HUES6 (cell line): ENCODE results near the gene ZNF276.
"Not testable (repeated sequence)": the region's sequence is repeated elsewhere in the genome, so short reads cannot be mapped to it uniquely, and the experiment has no call there.

Experiments used
- H3K27ac ChIP-seq: 2 replicates; pipeline ENCODE4 v1.7.0; 2013; ENCODE audit warnings: low read depth, mild to moderate bottlenecking, low read length, inconsistent platforms
- H3K27me3 ChIP-seq: 2 replicates; pipeline ENCODE4 v1.6.1; 2013; ENCODE audit warnings: low read length; ENCODE audit not compliant: control insufficient read depth, insufficient read depth
- H3K36me3 ChIP-seq: 2 replicates; pipeline ENCODE4 v1.6.1; 2013; ENCODE audit warnings: low read length; ENCODE audit not compliant: control insufficient read depth, insufficient read depth
- H3K4me1 ChIP-seq: 2 replicates; pipeline ENCODE4 v1.6.1; 2013; ENCODE audit warnings: low read length; ENCODE audit not compliant: control insufficient read depth, insufficient read depth
- H3K4me3 ChIP-seq: 2 replicates; pipeline ENCODE4 v1.5.1; 2013; ENCODE audit warnings: low read depth, low read length
- H3K9ac ChIP-seq: one replicate; pipeline ENCODE4 v1.6.1; 2013; ENCODE audit warnings: mild to moderate bottlenecking, low read length
- H3K9me3 ChIP-seq: 2 replicates; pipeline ENCODE4 v1.6.1; 2013; ENCODE audit warnings: low read depth, low read length; ENCODE audit not compliant: control insufficient read depth, insufficient read depth

Gene ZNF276

GRCh38 chr16:89746043-89746442 is 24.7 kb downstream of the ZNF276 start:
- no peak overlapping the region for H3K27ac ChIP-seq
- no peaks in the 10 kb centered on the region for H3K4me1 ChIP-seq
- H3K27me3 ChIP-seq: no peaks in the 10 kb centered on the region
- H3K4me3 ChIP-seq: no peak overlapping the region
- no peak overlapping the region for H3K9ac ChIP-seq
- H3K9me3 ChIP-seq: no peaks in the 10 kb centered on the region
- peaks cover 94% of the 10 kb centered on the region for H3K36me3 ChIP-seq

- H3K4me1 ChIP-seq: no peaks in the 10 kb centered on the region
- H3K9ac ChIP-seq: no peak overlapping the region
- H3K36me3 ChIP-seq: peaks cover 90% of the 10 kb centered on the region
- H3K27me3 ChIP-seq: no peaks in the 10 kb centered on the region
- no peak overlapping the region for H3K4me3 ChIP-seq
- no peaks in the 10 kb centered on the region for H3K9me3 ChIP-seq
- H3K27ac ChIP-seq: no peak overlapping the region
Observed at GRCh38 chr16:89748076-89748475, 26.7 kb downstream of the ZNF276 start.

DNA sequence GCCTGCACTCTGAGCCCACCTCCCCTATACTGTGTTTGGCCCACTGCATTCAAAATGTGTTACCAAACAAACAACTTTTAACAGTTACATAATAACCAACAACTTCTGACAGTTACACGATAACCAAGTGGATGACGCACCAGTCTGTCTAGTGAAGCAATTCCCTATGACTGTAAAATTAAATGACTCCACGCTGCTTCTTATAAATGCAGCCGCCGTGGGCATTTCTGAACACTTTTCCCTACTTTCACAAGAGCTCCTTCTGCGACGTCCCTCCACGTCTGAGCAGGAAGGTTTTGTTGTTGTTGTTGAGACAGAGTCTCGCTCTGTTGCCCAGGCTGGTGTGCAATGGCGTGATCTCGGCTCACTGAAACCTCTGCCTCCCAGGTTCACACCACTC is 27.6 kb downstream of the ZNF276 start:
- Histone ChIP-seq H3K27ac (no peak overlapping the region), H3K4me3 (no peak overlapping the region), H3K4me1 (no peaks in the 10 kb centered on the region), H3K36me3 (peaks cover 87% of the 10 kb centered on the region), H3K27me3 (no peaks in the 10 kb centered on the region), H3K9me3 (no peaks in the 10 kb centered on the region), H3K9ac (no peak overlapping the region)

DNA sequence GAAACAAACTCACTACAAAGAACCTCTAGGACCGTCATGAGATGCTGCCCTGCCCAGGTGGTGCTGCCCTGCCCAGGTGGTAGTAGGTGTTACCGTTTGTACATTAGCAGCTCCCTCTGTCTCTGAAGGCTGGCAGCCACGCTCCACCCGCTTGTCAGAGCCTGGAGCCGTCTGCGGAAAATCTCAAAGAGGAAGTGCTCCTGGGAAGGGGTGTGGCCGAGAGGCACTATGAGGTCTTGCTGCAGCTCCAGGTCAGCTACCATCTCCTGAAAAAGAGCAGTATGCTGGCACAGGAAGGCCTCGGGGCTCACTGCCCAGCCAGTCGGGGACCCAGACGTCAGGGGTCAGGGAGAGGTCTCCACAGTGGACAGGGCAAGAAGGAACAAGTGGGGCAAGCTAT is 28.3 kb downstream of the ZNF276 start:
- H3K27me3 ChIP-seq: no peaks in the 10 kb centered on the region
- H3K36me3 ChIP-seq: peaks cover 82% of the 10 kb centered on the region
- no peak overlapping the region for H3K27ac ChIP-seq
- H3K4me1 ChIP-seq: no peaks in the 10 kb centered on the region
- H3K9ac ChIP-seq: no peak overlapping the region
- H3K9me3 ChIP-seq: no peaks in the 10 kb centered on the region
- H3K4me3 ChIP-seq: no peak overlapping the region

DNA sequence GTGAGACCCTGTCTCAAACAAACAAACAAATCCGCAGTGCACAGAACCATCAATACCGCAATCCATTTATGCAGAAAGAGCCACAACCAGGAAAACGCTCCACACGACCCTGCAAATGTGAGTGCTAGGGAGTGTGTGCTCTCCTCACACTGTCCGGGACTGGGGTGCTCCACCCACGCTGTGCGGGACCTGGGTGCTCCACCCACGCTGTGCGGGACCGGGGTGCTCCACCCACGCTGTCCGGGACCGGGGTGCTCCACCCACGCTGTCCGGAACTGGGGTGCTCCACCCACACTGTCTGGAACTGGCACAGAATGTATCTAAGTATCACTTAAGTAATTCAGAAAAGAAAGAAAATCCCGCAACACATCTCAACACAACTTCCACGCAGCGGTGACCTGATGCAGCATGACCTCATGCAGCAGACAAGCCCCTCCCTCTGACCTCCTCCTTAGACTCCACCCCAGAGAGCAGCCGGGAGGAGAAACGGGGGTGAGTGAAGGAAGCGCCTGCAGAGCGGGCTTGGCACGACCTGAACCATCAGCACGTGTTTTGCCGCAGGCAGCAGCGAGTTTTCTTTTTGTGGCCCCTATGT is 38.5 kb downstream of the ZNF276 start:
- H3K9ac ChIP-seq: no peak overlapping the region
- no peaks in the 10 kb centered on the region for H3K9me3 ChIP-seq
- peaks cover 92% of the 10 kb centered on the region for H3K36me3 ChIP-seq

GRCh38 chr16:89761304-89761922 is 40.1 kb downstream of the ZNF276 start:
- H3K4me1 ChIP-seq: no peaks in the 10 kb centered on the region
- no peak overlapping the region for H3K9ac ChIP-seq
- H3K9me3 ChIP-seq: no peaks in the 10 kb centered on the region
- H3K4me3 ChIP-seq: no peak overlapping the region
- no peaks in the 10 kb centered on the region for H3K27me3 ChIP-seq
- H3K36me3 ChIP-seq: peaks cover 92% of the 10 kb centered on the region
- no peak overlapping the region for H3K27ac ChIP-seq

More for the DNA sequence above, 38.5 kb downstream of the ZNF276 start:
- Histone ChIP-seq H3K27ac (no peak overlapping the region), H3K27me3 (no peaks in the 10 kb centered on the region), H3K4me1 (no peaks in the 10 kb centered on the region), H3K4me3 (no peak overlapping the region)

- Histone ChIP-seq H3K27me3 (no peaks in the 10 kb centered on the region), H3K4me3 (no peak overlapping the region), H3K9me3 (no peaks in the 10 kb centered on the region), H3K27ac (no peak overlapping the region), H3K4me1 (no peaks in the 10 kb centered on the region), H3K9ac (no peak overlapping the region), H3K36me3 (peaks cover 93% of the 10 kb centered on the region)
Observed at GRCh38 chr16:89764711-89765201, 43.4 kb downstream of the ZNF276 start.

DNA sequence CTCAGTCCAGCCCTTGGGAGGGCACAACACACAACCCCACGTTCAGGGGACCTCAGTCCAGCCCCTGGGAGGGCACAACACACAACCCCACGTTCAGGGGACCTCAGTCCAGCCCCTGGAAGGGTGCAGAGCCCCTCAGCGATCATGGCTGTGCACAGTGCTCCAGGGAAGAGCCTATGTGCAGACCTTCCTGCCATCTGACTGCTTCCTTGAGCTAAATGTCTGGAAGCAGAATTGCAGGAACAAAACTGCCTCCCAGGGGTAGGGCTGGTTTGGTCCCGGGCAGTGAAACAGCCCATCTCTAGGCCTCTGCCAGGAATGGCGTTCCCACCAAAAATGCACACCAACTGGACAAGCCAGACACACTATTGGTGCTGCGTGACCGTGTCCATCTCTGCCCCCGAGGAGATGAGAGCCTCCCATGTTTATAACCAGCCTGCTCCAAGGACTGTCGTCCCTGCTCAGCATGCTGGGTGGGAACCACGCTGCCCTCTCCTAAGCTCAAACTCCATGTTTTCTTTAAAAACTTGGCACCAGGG is 44.0 kb downstream of the ZNF276 start:
- no peaks in the 10 kb centered on the region for H3K9me3 ChIP-seq
- no peak overlapping the region for H3K27ac ChIP-seq
- no peak overlapping the region for H3K9ac ChIP-seq
- peaks cover 93% of the 10 kb centered on the region for H3K36me3 ChIP-seq
- no peak overlapping the region for H3K4me3 ChIP-seq
- H3K4me1 ChIP-seq: no peaks in the 10 kb centered on the region
- H3K27me3 ChIP-seq: no peaks in the 10 kb centered on the region

DNA sequence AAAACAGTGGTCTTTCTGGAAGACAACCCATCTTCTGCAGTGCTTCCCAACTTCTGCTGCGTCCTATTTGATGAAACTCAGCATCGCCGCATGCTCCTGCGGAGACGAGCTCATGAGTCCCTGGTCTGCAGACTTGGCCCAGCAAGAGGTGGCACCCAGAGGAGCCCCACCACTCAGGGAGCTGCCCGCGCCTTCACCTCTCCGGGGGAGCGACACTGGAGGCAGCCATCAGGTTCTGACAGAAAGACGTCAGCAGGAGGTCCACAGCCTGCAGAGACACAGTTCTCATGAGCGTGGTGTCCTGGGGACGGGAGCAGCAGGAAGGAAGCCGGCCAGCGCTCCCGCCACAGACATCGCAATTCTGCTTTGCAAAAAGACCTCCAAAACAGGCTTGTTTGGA is 49.0 kb downstream of the ZNF276 start:
- no peaks in the 10 kb centered on the region for H3K27me3 ChIP-seq
- peaks cover 93% of the 10 kb centered on the region for H3K36me3 ChIP-seq
- H3K4me3 ChIP-seq: no peak overlapping the region
- H3K4me1 ChIP-seq: no peaks in the 10 kb centered on the region
- no peaks in the 10 kb centered on the region for H3K9me3 ChIP-seq
- H3K27ac ChIP-seq: no peak overlapping the region
- H3K9ac ChIP-seq: no peak overlapping the region

- peaks cover 4% of the 10 kb centered on the region; the same call in 1 of the 2 replicates for H3K4me1 ChIP-seq
- H3K36me3 ChIP-seq: peaks cover 88% of the 10 kb centered on the region
- H3K27me3 ChIP-seq: no peaks in the 10 kb centered on the region
- H3K9me3 ChIP-seq: no peaks in the 10 kb centered on the region
- no peak overlapping the region for H3K4me3 ChIP-seq
- no peak overlapping the region for H3K9ac ChIP-seq
- H3K27ac ChIP-seq: no peak overlapping the region
Observed at GRCh38 chr16:89775223-89775622, 53.9 kb downstream of the ZNF276 start.

DNA sequence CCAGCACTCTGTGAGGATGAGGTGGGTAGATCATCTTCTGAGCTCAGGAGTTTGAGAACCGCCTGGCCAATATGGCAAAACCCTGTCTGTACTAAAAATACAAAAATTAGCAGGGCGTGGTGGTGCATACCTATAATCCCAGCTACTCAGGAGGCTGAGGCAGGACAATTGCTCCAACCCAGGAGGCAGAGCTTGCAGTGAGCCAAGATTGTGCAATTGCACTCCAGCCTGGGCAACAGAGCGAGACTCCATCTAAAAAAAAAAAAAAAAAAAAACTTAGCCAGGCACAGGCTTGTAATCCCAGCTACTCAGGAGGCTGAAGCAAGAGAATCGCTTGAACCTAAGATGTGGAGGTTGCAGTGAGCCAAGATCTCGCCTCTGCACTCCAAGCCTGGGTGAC is 56.9 kb downstream of the ZNF276 start:
- not testable (repeated sequence) for H3K4me1 ChIP-seq, H3K9me3 ChIP-seq, H3K27me3 ChIP-seq, H3K4me3 ChIP-seq, H3K27ac ChIP-seq, H3K9ac ChIP-seq
- H3K36me3 ChIP-seq: peaks cover 79% of the 10 kb centered on the region
